BE2C (cell line): Measurements from ENCODE around the gene ALPK3.

ENCODE experiments used
- DNase-seq: peaks from one replicate; pipeline ENCODE4 v3.0.0-alpha.2; 2020
- H3K27me3 ChIP-seq: fragments of 250-450 bp; sonication (Bioruptor Pico); 2 replicates; pipeline ENCODE4 v1.5.1; 2020; ENCODE audit warnings: mild to moderate bottlenecking
- H3K36me3 ChIP-seq: fragments of 250-450 bp; sonication (Bioruptor Pico); 2 replicates; pipeline ENCODE4 v1.5.1; 2020; ENCODE audit warnings: mild to moderate bottlenecking
- H3K4me1 ChIP-seq: fragments of 250-450 bp; sonication (Bioruptor Pico); 2 replicates; pipeline ENCODE4 v1.5.1; 2020
- H3K4me3 ChIP-seq: 2 replicates; pipeline ENCODE4 v1.5.1; 2011; ENCODE audit warnings: low read depth, low read length
- H3K9me3 ChIP-seq: fragments of 250-450 bp; sonication (Bioruptor Pico); 2 replicates; pipeline ENCODE4 v1.5.1; 2020
- TF ChIP-seq, protein P1 (sequence below): IDR thresholded peaks from 2 replicates; pipeline ENCODE4 v1.5.1; 2012; ENCODE audit warnings: mild to moderate bottlenecking, low read depth, low read length

ALPK3 gene

DNA sequence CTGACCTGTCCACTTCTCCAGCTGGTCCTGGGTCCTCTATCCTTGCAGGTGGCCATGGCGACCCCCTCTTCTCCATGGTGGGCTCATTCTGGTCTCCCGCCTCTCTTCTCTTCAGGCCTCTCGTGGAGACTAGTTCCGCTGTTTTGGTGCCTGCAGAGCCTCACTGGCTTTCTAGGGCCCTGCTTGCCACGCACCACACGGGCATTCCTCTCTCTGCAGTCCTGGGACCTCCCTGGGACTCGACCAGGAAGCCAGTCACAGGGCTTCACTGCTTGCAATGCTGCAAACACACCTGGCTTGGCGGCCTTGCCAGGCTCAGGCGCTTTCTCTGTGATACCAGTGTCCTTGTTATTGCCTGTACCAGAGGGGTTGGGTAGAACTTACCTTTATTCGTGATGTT lies 76.5 kb downstream of the ALPK3 start:
- no peak overlapping the region for H3K4me3 ChIP-seq
- no peak for DNase-seq
- TF ChIP-seq, protein P1, sequence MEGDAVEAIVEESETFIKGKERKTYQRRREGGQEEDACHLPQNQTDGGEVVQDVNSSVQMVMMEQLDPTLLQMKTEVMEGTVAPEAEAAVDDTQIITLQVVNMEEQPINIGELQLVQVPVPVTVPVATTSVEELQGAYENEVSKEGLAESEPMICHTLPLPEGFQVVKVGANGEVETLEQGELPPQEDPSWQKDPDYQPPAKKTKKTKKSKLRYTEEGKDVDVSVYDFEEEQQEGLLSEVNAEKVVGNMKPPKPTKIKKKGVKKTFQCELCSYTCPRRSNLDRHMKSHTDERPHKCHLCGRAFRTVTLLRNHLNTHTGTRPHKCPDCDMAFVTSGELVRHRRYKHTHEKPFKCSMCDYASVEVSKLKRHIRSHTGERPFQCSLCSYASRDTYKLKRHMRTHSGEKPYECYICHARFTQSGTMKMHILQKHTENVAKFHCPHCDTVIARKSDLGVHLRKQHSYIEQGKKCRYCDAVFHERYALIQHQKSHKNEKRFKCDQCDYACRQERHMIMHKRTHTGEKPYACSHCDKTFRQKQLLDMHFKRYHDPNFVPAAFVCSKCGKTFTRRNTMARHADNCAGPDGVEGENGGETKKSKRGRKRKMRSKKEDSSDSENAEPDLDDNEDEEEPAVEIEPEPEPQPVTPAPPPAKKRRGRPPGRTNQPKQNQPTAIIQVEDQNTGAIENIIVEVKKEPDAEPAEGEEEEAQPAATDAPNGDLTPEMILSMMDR: no peak
- no peaks in the 10 kb centered on the region for H3K9me3 ChIP-seq
- H3K27me3 ChIP-seq: no peaks in the 10 kb centered on the region
- no peaks in the 10 kb centered on the region for H3K4me1 ChIP-seq
- no peaks in the 10 kb centered on the region for H3K36me3 ChIP-seq

DNA sequence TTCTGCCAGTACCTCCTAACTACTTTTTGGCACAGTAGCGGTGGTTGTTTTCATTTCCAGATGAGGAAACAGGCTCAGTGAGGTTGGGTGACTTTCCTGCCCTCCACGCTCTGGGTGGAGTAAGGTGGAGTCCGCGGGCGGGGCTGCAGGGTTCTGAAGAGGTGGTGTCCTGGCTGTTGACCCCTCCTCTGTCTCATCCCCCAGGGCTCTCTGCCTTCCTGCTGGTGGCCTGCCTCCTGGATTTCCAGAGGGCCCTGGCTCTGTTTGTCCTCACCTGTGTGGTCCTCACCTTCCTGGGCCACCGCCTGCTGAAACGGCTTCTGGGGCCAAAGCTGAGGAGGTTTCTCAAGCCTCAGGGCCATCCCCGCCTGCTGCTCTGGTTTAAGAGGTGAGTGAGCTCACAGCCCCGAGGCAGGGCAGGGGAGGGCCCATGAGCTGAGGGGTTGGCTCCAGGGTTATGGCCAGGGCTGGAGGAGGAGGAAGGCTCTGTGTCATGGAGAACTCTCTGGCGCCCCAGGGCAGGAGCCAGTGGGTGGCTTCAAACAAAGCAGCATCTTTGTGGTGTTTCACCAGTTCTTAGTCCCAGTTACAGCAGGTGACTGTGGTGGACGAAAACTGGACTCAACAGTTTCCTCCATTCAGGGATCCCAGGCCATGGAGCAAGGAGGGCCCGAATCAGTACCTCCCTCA lies 77.7 kb downstream of the ALPK3 start:
- no peaks in the 10 kb centered on the region for H3K27me3 ChIP-seq
- no peak overlapping the region for H3K4me3 ChIP-seq
- TF ChIP-seq, protein P1: no peak
- H3K4me1 ChIP-seq: no peaks in the 10 kb centered on the region
- no peaks in the 10 kb centered on the region for H3K9me3 ChIP-seq
- H3K36me3 ChIP-seq: no peaks in the 10 kb centered on the region
- DNase-seq: no peak

DNA sequence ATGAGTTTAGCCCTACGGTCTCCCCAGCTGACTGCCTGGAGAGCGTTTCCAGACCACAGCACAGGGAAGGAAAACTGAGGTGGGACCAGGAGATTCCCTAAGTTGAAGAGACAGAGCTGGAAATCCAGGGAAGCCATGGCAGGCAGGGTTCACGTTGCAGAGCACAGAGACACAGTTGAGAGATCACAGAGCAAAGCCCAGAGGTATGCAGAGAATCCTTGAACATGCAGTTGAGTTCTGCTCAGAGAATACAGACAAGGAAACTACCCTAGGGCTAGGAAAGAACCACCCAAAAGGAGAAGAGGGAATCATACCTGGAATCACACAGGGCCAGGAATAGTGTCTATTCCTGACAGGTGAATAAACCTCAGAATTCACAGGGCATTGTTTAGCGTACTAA lies 81.6 kb downstream of the ALPK3 start:
- H3K9me3 ChIP-seq: no peaks in the 10 kb centered on the region
- DNase-seq: no peak
- H3K36me3 ChIP-seq: no peaks in the 10 kb centered on the region
- TF ChIP-seq, protein P1: no peak
- H3K4me1 ChIP-seq: no peaks in the 10 kb centered on the region
- H3K27me3 ChIP-seq: no peaks in the 10 kb centered on the region
- no peak overlapping the region for H3K4me3 ChIP-seq

DNA sequence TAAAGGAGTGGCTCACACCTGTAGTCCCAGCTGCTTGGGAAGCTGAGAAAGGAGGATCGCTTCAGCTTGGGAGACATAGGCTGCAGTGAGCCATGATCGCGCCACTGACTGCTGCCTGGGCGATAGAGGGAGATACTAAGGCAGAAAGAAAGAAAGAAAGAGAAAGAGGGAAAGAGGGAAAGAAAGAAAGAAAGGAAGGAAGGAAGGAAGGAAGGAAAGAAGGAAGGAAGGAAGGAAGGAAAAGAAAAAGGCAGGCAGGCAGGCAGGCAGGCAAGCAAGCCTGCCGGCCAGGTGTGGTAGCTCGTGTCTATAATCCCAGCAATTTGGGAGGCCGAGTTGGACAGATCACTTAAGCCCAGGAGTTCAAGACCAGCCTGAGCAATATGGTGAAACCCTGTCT lies 82.6 kb downstream of the ALPK3 start:
- Histone ChIP-seq H3K27me3 (no peaks in the 10 kb centered on the region), H3K36me3 (no peaks in the 10 kb centered on the region), H3K4me3 (no peak overlapping the region), H3K9me3 (no peaks in the 10 kb centered on the region), H3K4me1 (no peaks in the 10 kb centered on the region)
- no peak for DNase-seq
- TF ChIP-seq, protein P1: no peak

DNA sequence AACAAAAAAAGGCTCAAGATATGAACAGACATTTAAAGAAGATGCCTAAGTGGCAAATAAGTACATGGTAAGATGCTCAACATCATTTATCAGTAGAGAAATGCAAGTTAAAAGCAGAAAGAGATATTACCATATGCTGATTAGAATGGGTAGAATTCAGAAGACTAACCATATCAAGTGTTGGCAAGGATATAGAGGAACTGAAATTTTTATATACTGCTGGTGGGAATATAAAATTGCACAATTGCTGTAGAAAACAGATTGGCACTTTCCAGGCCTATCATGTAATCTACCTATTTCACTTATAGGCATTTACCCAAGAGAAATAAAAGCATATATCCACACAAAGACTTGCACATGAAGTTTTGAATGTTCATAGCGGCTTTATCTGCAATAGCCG lies 84.4 kb downstream of the ALPK3 start:
- Histone ChIP-seq H3K9me3 (no peaks in the 10 kb centered on the region), H3K36me3 (no peaks in the 10 kb centered on the region)
- TF ChIP-seq, protein P1: no peak

DNA sequence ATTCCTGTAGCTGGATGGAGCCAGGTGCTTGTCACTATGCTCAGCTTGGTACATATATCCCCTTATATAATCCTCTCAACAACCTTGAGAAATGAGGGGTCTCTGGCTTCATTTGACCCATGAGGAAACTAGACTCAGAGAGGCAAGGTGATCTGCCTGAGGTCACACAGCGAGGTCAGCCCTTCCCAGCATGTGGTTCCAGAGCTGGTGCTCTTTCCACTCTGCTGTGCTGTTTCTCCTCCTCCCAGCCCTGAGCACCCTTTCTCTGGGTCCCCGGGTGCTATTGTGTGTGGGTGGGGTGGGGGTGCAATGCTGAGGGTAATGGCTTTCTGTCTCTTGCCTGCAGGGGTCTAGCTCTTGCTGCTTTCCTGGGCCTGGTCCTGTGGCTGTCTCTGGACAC lies 86.6 kb downstream of the ALPK3 start:
- no peaks in the 10 kb centered on the region for H3K36me3 ChIP-seq

More for the DNA sequence above, 84.4 kb downstream of the ALPK3 start:
- Histone ChIP-seq H3K4me1 (no peaks in the 10 kb centered on the region), H3K4me3 (no peak overlapping the region), H3K27me3 (no peaks in the 10 kb centered on the region)
- DNase-seq: no peak

More for the DNA sequence above, 86.6 kb downstream of the ALPK3 start:
- TF ChIP-seq, protein P1: no peak
- Histone ChIP-seq H3K4me1 (no peaks in the 10 kb centered on the region), H3K9me3 (no peaks in the 10 kb centered on the region), H3K27me3 (no peaks in the 10 kb centered on the region), H3K4me3 (no peak overlapping the region)
- no peak for DNase-seq
